IMR-90 (cell line): Measurements from ENCODE around the gene PCNX4. TPM values are rescaled to one million over a fixed set of nuclear protein-coding genes. Genes with fewer than 3 reads are reported as not detected.

Experiments
- ATAC-seq: fragments of 200-7000 bp; cut with Tn5 transposase; 2 replicates; pipeline ENCODE4 v1.9.1; 2020; ENCODE audit warnings: low read depth, mild to moderate bottlenecking, moderate library complexity
- BruUV-seq: library from RNA; stranded (reverse); fragments of 400-500 nt; replicated peaks from 2 replicates; lab custom pipeline; 2021; lab: Mats Ljungman, UMichigan
- CTCF ChIA-PET: fragments of 300-600 bp; formaldehyde crosslinking; extraction: SDS; loops from one replicate; lab custom pipeline; 2021; ENCODE audit warnings: antibody characterized with exemption; lab: Yijun Ruan, JAX
- POLR2A ChIA-PET: fragments of 300-600 bp; sonication (Branson Sonifier 250); formaldehyde crosslinking; loops from one replicate; lab custom pipeline; 2022; ENCODE audit warnings: antibody characterized with exemption; ENCODE audit not compliant: unreplicated experiment; lab: Charles Lee
- DNase-seq: peaks from one replicate; pipeline ENCODE4 v3.0.0; 2013
- H2AFZ ChIP-seq: replicated peaks from 2 replicates; pipeline ENCODE3; 2013; ENCODE audit warnings: low read length, mild to moderate bottlenecking; ENCODE audit not compliant: poor library complexity
- H2AK5ac ChIP-seq: 2 replicates; pipeline ENCODE4 v1.6.1; 2013; ENCODE audit warnings: low read depth, low read length, inconsistent platforms
- H2AK9ac ChIP-seq: replicated peaks from 2 replicates; pipeline ENCODE3; 2013; ENCODE audit warnings: mild to moderate bottlenecking, low read depth, low read length, moderate library complexity; ENCODE audit not compliant: poor library complexity
- H2BK120ac ChIP-seq: 2 replicates; pipeline ENCODE4 v1.6.1; 2013; ENCODE audit warnings: low read depth, low read length, inconsistent platforms
- H2BK15ac ChIP-seq: 3 replicates; pipeline ENCODE4 v1.6.1; 2013; ENCODE audit warnings: low read depth, low read length, inconsistent platforms
- H2BK20ac ChIP-seq: 2 replicates; pipeline ENCODE4 v1.6.1; 2013; ENCODE audit warnings: low read depth, mild to moderate bottlenecking, inconsistent platforms, low read length, moderate library complexity
- H2BK5ac ChIP-seq: 2 replicates; pipeline ENCODE4 v1.6.1; 2013; ENCODE audit warnings: mild to moderate bottlenecking, low read depth, low read length, inconsistent platforms; ENCODE audit not compliant: poor library complexity, severe bottlenecking
- H3K14ac ChIP-seq: replicated peaks from 2 replicates; pipeline ENCODE4 v1.6.1; 2013; ENCODE audit warnings: low read depth, low read length, inconsistent platforms
- H3K18ac ChIP-seq: 2 replicates; pipeline ENCODE4 v1.6.1; 2013; ENCODE audit warnings: low read depth, low read length, control low read depth
- H3K23ac ChIP-seq: 2 replicates; pipeline ENCODE4 v1.6.1; 2013; ENCODE audit warnings: low read depth, low read length, inconsistent platforms
- H3K27ac ChIP-seq: 2 replicates; pipeline ENCODE4 v1.5.1; 2013; ENCODE audit warnings: mild to moderate bottlenecking, control low read depth, low read length; ENCODE audit not compliant: insufficient read depth
- H3K27me3 ChIP-seq: 2 replicates; pipeline ENCODE4 v1.6.1; 2013; ENCODE audit warnings: low read length; ENCODE audit not compliant: control insufficient read depth, insufficient read depth
- H3K36me3 ChIP-seq: 2 replicates; pipeline ENCODE4 v1.6.1; 2013; ENCODE audit warnings: low read length, mixed read lengths; ENCODE audit not compliant: control insufficient read depth, insufficient read depth
- H3K4ac ChIP-seq: 2 replicates; pipeline ENCODE4 v1.6.1; 2013; ENCODE audit warnings: low read depth, low read length, inconsistent platforms
- H3K4me1 ChIP-seq: 2 replicates; pipeline ENCODE4 v1.6.1; 2013; ENCODE audit warnings: low read length, mixed read lengths; ENCODE audit not compliant: control insufficient read depth, insufficient read depth
- H3K4me2 ChIP-seq: 2 replicates; pipeline ENCODE4 v1.6.1; 2013; ENCODE audit warnings: low read depth, mild to moderate bottlenecking, control low read depth, low read length, moderate library complexity
- H3K4me3 ChIP-seq: 2 replicates; pipeline ENCODE4 v1.5.1; 2013; ENCODE audit warnings: low read depth, mild to moderate bottlenecking, control low read depth, low read length, moderate library complexity; ENCODE audit not compliant: insufficient read depth
- H3K56ac ChIP-seq: 2 replicates; pipeline ENCODE4 v1.6.1; 2013; ENCODE audit warnings: low read length, inconsistent platforms; ENCODE audit not compliant: insufficient read depth; ENCODE audit errors: extremely low read depth
- H3K79me1 ChIP-seq, 2 experiments: 2 replicates each; pipeline ENCODE4 v1.6.1; 2013; ENCODE audit warnings: low read length in 2 of 2, inconsistent platforms in 1 of 2, low read depth in 1 of 2
- H3K9ac ChIP-seq: 2 replicates; pipeline ENCODE4 v1.6.1; 2013; ENCODE audit warnings: low read depth, low read length, control low read depth
- H3K9me1 ChIP-seq: 2 replicates; pipeline ENCODE4 v1.6.1; 2013; ENCODE audit warnings: low read length, inconsistent platforms; ENCODE audit not compliant: insufficient read depth
- H3K9me3 ChIP-seq: 2 replicates; pipeline ENCODE4 v1.6.1; 2013; ENCODE audit warnings: low read length; ENCODE audit not compliant: control insufficient read depth, insufficient read depth
- H4K20me1 ChIP-seq: 2 replicates; pipeline ENCODE4 v1.6.1; 2013; ENCODE audit warnings: low read length, inconsistent platforms; ENCODE audit not compliant: insufficient read depth
- H4K5ac ChIP-seq: 2 replicates; pipeline ENCODE4 v1.6.1; 2013; ENCODE audit warnings: mild to moderate bottlenecking, low read depth, low read length, control low read depth
- H4K8ac ChIP-seq, 2 experiments: 2 replicates each; pipeline ENCODE4 v1.6.1; 2013; ENCODE audit warnings: low read depth in 2 of 2, low read length in 2 of 2, control low read depth in 1 of 2, inconsistent platforms in 1 of 2
- H4K91ac ChIP-seq: 2 replicates; pipeline ENCODE4 v1.6.1; 2013; ENCODE audit warnings: low read depth, low read length, inconsistent platforms; ENCODE audit not compliant: insufficient read depth
- CHD1 ChIP-seq: IDR thresholded peaks from 2 replicates; pipeline ENCODE4 v1.6.1; 2012; ENCODE audit warnings: low read depth, low read length, improper control_type of control experiment
- RAD21 ChIP-seq: IDR thresholded peaks from 2 replicates; pipeline ENCODE4 v1.6.1; 2012; ENCODE audit warnings: low read length, improper control_type of control experiment
- WGBS, 2 experiments: methylation state at CpG; one replicate each; pipeline versions ENCODE4 v1.1.5 to v1.1.7; 2013; ENCODE audit warnings: missing lambda C conversion rate in 2 of 2; ENCODE audit not compliant: insufficient read length in 1 of 2; ENCODE audit errors: extremely low coverage in 2 of 2; 5-methylcytosine and 5-hydroxymethylcytosine counted together
- dilution Hi-C: fragments of 300-500 bp; cut with HindIII; formaldehyde crosslinking; loops from one replicate; pipeline ENCODE4 v1.14.3; 2018; ENCODE audit warnings: low sequenced_read_pairs; ENCODE audit not compliant: unreplicated experiment
- in situ Hi-C: fragments of 300-500 bp; cut with MboI; formaldehyde crosslinking; loops from 3 replicates; pipeline ENCODE4 v1.14.3; 2019; ENCODE audit warnings: low sequenced_read_pairs, inconsistent platforms, mixed read lengths
- intact Hi-C: fragments of 100-400 bp; cut with micrococcal nuclease; formaldehyde crosslinking; loops from 2 replicates; pipeline ENCODE4 v1.10.0; 2022
- polyA plus RNA-seq, 3 experiments: library from polyadenylated mRNA; depleted of rRNA; stranded (reverse); fragments of >200 nt; gene quantifications; 2 replicates each; pipeline ENCODE4 v1.2.3, GENCODE V29; 2012; ENCODE audit warnings: low replicate concordance in 1 of 3
- total RNA-seq: library from RNA; depleted of rRNA; stranded (reverse); fragments of >200 nt; gene quantifications from 2 replicates; pipeline ENCODE4 v1.2.3, GENCODE V29; 2012

The PCNX4 gene
- total and polyA plus RNA-seq, 2 of the 4 experiments (the other 2 are of a cell fraction), result 55.4 to 128 TPM

DNA sequence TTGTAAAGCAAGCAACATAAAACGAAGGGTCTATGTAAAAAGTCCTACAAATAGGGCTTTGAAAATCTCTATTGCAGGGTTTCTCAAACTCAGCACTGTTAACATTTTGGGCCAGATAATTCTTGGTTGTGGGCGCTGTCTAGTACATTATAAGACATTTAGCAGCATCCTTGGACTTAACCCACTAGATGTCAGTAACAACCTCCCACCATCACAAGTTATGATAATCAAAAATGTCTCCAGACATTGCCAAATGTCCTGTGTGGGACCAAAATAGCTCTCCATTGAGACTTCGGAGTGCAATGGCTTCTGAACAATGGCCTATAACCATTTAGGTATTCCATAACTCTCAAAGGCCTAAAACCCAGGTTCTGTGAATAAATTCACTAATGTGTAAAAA, 96.4 kb downstream of the PCNX4 start:
- Histone ChIP-seq H4K5ac (no peak overlapping the region), H3K27me3 (peaks cover 6% of the 10 kb centered on the region), H2BK15ac (no peak overlapping the region), H4K8ac (no peak overlapping the region), H3K9ac (no peak overlapping the region), H3K9me1 (no peaks in the 10 kb centered on the region), H4K91ac (no peak overlapping the region), H3K4me2 (no peak overlapping the region), H3K36me3 (no peaks in the 10 kb centered on the region), H3K18ac (no peak overlapping the region), H3K27ac (no peak overlapping the region), H3K56ac (no peak overlapping the region), H3K79me1 (no peaks in the 10 kb centered on the region), H4K20me1 (no peaks in the 10 kb centered on the region), H3K23ac (no peak overlapping the region), H2BK20ac (no peak overlapping the region), H2BK5ac (no peak overlapping the region), H3K9me3 (no peaks in the 10 kb centered on the region), H2AK9ac (no peak overlapping the region), H2AK5ac (no peak overlapping the region), H3K4ac (no peak overlapping the region), H3K14ac (no peak overlapping the region), H3K4me3 (no peak overlapping the region), H2AFZ (no peak overlapping the region), H2BK120ac (no peak overlapping the region), H3K4me1 (no peaks in the 10 kb centered on the region)
- intact Hi-C loops (loop anchor here (2.0 kb wide), 1 partner anchor 369 kb away; no protein-coding TSS in a partner anchor), in situ Hi-C loops (no loop called here), dilution Hi-C loops (no loop called here)
- ATAC-seq, result no peak
- no peak for DNase-seq
- CTCF ChIA-PET, result interaction anchor here (0.9 kb wide), 1 partner anchor 223 kb away, joined by 4 read pairs; no protein-coding TSS in a partner anchor
- no CpG with 5 or more reads among the region's 3 CpGs for WGBS, 2 experiments
- POLR2A ChIA-PET, result no interaction called here
- peak; percentile 27 for TF ChIP-seq RAD21
- TF ChIP-seq CHD1, result no peak
- no TSS peak for BruUV-seq
